DND-41 (cell line): ENCODE results near the gene BOLA3.

Source experiments
- ATAC-seq: fragments of 200-7000 bp; cut with Tn5 transposase; 3 replicates; pipeline ENCODE4 v1.9.1; 2021; ENCODE audit warnings: low read depth; ENCODE audit not compliant: insufficient read depth
- DNase-seq: peaks from one replicate; pipeline ENCODE4 v3.0.0-alpha.2; 2020
- H2AFZ ChIP-seq: 2 replicates; pipeline ENCODE4 v1.6.0; 2012; ENCODE audit warnings: low read depth, low read length
- H3K27ac ChIP-seq: 2 replicates; pipeline ENCODE4 v1.5.1; 2012; ENCODE audit warnings: low read length, inconsistent platforms
- H3K27me3 ChIP-seq: fragments of 200-600 bp; sonication (generic); 2 replicates; pipeline ENCODE4 v1.6.0; 2012; ENCODE audit warnings: low read length, mild to moderate bottlenecking, inconsistent platforms; ENCODE audit not compliant: insufficient read depth, poor library complexity
- H3K36me3 ChIP-seq: 2 replicates; pipeline ENCODE4 v1.5.1; 2012; ENCODE audit warnings: low read length, inconsistent platforms; ENCODE audit not compliant: insufficient read depth
- H3K4me1 ChIP-seq: 2 replicates; pipeline ENCODE4 v1.5.1; 2012; ENCODE audit warnings: mild to moderate bottlenecking, low read length; ENCODE audit not compliant: insufficient read depth
- H3K4me2 ChIP-seq: 2 replicates; pipeline ENCODE4 v1.6.0; 2012; ENCODE audit warnings: mild to moderate bottlenecking, moderate library complexity, low read length, inconsistent platforms; ENCODE audit not compliant: insufficient read depth
- H3K4me3 ChIP-seq, 2 experiments: fragments of 200-600 bp in 1 of 2; shearing (Covaris generic) in 1 of 2; 2 replicates each; pipeline ENCODE4 v1.5.1; 2012 to 2016; ENCODE audit warnings: inconsistent platforms in 2 of 2, low read length in 2 of 2, mild to moderate bottlenecking in 2 of 2, low read depth in 1 of 2, moderate library complexity in 1 of 2
- H3K79me2 ChIP-seq: 2 replicates; pipeline ENCODE4 v1.6.0; 2012; ENCODE audit warnings: low read length, inconsistent platforms; ENCODE audit not compliant: insufficient read depth
- H3K9ac ChIP-seq: 2 replicates; pipeline ENCODE4 v1.6.0; 2012; ENCODE audit warnings: low read depth, mild to moderate bottlenecking, inconsistent platforms, low read length, moderate library complexity
- H3K9me3 ChIP-seq: 2 replicates; pipeline ENCODE4 v1.5.1; 2012; ENCODE audit warnings: low read length, moderate library complexity, mild to moderate bottlenecking, inconsistent platforms; ENCODE audit not compliant: insufficient read depth, severe bottlenecking
- H4K20me1 ChIP-seq: 2 replicates; pipeline ENCODE4 v1.6.0; 2012; ENCODE audit warnings: low read length; ENCODE audit not compliant: insufficient read depth
- EZH2 ChIP-seq: IDR thresholded peaks from 3 replicates; pipeline ENCODE4 v1.6.1; 2012; ENCODE audit warnings: borderline replicate concordance, low read depth, mild to moderate bottlenecking, moderate library complexity, low read length, inconsistent platforms; ENCODE audit not compliant: severe bottlenecking
- TF ChIP-seq, protein P1 (sequence below): IDR thresholded peaks from 2 replicates; pipeline ENCODE4 v1.5.1; 2012; ENCODE audit warnings: borderline replicate concordance, low read length, moderate library complexity, mild to moderate bottlenecking; ENCODE audit not compliant: poor library complexity, severe bottlenecking; ENCODE audit errors: extremely low read depth

BOLA3 gene

DNA sequence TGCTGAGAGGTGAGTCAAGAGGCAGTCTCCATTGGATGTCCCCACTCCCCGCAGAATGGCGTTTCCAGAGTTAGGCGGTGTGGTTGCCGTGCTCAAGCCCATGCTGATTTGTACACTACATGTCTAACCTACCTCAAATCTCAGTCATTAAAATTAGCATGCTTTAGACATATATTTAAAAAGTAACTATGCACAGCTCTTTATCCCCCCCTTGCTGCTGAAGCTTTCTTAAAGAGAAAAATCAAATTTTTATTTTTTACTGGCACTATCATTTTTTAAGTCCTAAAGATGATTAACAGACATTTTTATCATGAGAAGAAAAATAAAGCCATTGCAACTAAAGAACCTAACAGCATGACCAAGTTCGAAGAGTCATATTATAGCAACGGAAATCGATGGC lies 42.9 kb downstream of the BOLA3 start:
- ATAC-seq (no peak), DNase-seq (no peak)
- Histone ChIP-seq H3K4me2 (no peak overlapping the region), H3K4me3 (no peak overlapping the region), H2AFZ (no peak overlapping the region), H3K9me3 (no peaks in the 10 kb centered on the region), H3K36me3 (peaks cover 42% of the 10 kb centered on the region), H3K4me1 (no peaks in the 10 kb centered on the region), H3K79me2 (no peaks in the 10 kb centered on the region), H3K27ac (no peak overlapping the region), H3K27me3 (no peaks in the 10 kb centered on the region), H4K20me1 (no peaks in the 10 kb centered on the region), H3K9ac (no peak overlapping the region)
- TF ChIP-seq, protein P1, sequence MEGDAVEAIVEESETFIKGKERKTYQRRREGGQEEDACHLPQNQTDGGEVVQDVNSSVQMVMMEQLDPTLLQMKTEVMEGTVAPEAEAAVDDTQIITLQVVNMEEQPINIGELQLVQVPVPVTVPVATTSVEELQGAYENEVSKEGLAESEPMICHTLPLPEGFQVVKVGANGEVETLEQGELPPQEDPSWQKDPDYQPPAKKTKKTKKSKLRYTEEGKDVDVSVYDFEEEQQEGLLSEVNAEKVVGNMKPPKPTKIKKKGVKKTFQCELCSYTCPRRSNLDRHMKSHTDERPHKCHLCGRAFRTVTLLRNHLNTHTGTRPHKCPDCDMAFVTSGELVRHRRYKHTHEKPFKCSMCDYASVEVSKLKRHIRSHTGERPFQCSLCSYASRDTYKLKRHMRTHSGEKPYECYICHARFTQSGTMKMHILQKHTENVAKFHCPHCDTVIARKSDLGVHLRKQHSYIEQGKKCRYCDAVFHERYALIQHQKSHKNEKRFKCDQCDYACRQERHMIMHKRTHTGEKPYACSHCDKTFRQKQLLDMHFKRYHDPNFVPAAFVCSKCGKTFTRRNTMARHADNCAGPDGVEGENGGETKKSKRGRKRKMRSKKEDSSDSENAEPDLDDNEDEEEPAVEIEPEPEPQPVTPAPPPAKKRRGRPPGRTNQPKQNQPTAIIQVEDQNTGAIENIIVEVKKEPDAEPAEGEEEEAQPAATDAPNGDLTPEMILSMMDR = peak; percentile 26
- TF ChIP-seq EZH2 = no peak

GRCh38 chr2:74103763-74104162 lies 43.9 kb downstream of the BOLA3 start:
- H4K20me1 ChIP-seq = 0 out of 2 replicates have a peak, but pooled peaks cover 2% of the 10 kb centered on the region
- no peak overlapping the region for H3K4me3 ChIP-seq
- H3K27me3 ChIP-seq = no peaks in the 10 kb centered on the region
- no peaks in the 10 kb centered on the region for H3K4me1 ChIP-seq
- H3K9ac ChIP-seq = no peak overlapping the region
- no peak for ATAC-seq
- no peaks in the 10 kb centered on the region for H3K9me3 ChIP-seq
- H3K4me2 ChIP-seq = no peak overlapping the region
- no peak overlapping the region for H2AFZ ChIP-seq
- H3K27ac ChIP-seq = no peak overlapping the region
- no peak for TF ChIP-seq EZH2
- TF ChIP-seq, protein P1 = no peak
- DNase-seq = no peak
- H3K36me3 ChIP-seq = peaks cover 53% of the 10 kb centered on the region
- no peaks in the 10 kb centered on the region for H3K79me2 ChIP-seq

GRCh38 chr2:74102516-74102915 lies 45.2 kb downstream of the BOLA3 start:
- Histone ChIP-seq H3K4me3 (no peak overlapping the region), H3K27me3 (no peaks in the 10 kb centered on the region), H3K36me3 (peaks cover 57% of the 10 kb centered on the region), H3K9me3 (no peaks in the 10 kb centered on the region), H3K4me1 (no peaks in the 10 kb centered on the region), H3K9ac (no peak overlapping the region), H3K79me2 (no peaks in the 10 kb centered on the region), H3K4me2 (no peak overlapping the region), H3K27ac (no peak overlapping the region), H4K20me1 (0 out of 2 replicates have a peak, but pooled peaks cover 2% of the 10 kb centered on the region), H2AFZ (no peak overlapping the region)
- no peak for ATAC-seq
- no peak for DNase-seq
- TF ChIP-seq EZH2 = no peak
- TF ChIP-seq, protein P1 = no peak
